Stimulated activated CD8-positive, alpha-beta memory T cell treated with anti-CD3 and anti-CD28 coated beads, Interleukin-12 subunit alpha, Interleukin-12 subunit beta, amount 100 ng/mL, for 24 hours (primary cell): ENCODE results near the gene MTHFS.
"Not testable (repeated sequence)": the region's sequence is repeated elsewhere in the genome, so short reads cannot be mapped to it uniquely, and the experiment has no call there.

Experiments
- DNase-seq: peaks from one replicate; pipeline ENCODE4 v3.0.0-alpha.2; 2020; ENCODE audit errors: extremely low read depth

Gene MTHFS

GRCh38 chr15:79896634-79897379 lies at the start of gene MTHFS:
Gene MTHFS, minus strand, starts transcription at chr15:79897014. Its CDS starts 26 bp downstream, at chr15:79896988.
- DNase-seq = peak; percentile 25

- DNase-seq = no peak
Observed at GRCh38 chr15:79944622-79945021, 47.8 kb upstream of the MTHFS start.

- no peak for DNase-seq
Observed at GRCh38 chr15:79943820-79944219, 47.0 kb upstream of the MTHFS start.

GRCh38 chr15:79942741-79943481 lies 46.1 kb upstream of the MTHFS start:
- DNase-seq = no peak

- no peak for DNase-seq
Observed at GRCh38 chr15:79939399-79939798, 42.6 kb upstream of the MTHFS start.

GRCh38 chr15:79938143-79938542 lies 41.3 kb upstream of the MTHFS start:
- DNase-seq = no peak

- DNase-seq = not testable (repeated sequence)
Observed at GRCh38 chr15:79935556-79936201, 38.9 kb upstream of the MTHFS start.

- DNase-seq = no peak
Observed at GRCh38 chr15:79933231-79933630, 36.4 kb upstream of the MTHFS start.

- no peak for DNase-seq
Observed at GRCh38 chr15:79932447-79932846, 35.6 kb upstream of the MTHFS start.

- DNase-seq = no peak
Observed at GRCh38 chr15:79930516-79930915, 33.7 kb upstream of the MTHFS start.

- no peak for DNase-seq
Observed at GRCh38 chr15:79929412-79929811, 32.6 kb upstream of the MTHFS start.

GRCh38 chr15:79926116-79926515 lies 29.3 kb upstream of the MTHFS start:
- DNase-seq = not testable (repeated sequence)

- no peak for DNase-seq
Observed at GRCh38 chr15:79924379-79924778, 27.6 kb upstream of the MTHFS start.

GRCh38 chr15:79923515-79924169 lies 26.8 kb upstream of the MTHFS start:
- DNase-seq = peak; percentile 95

- DNase-seq = peak; percentile 38
Observed at GRCh38 chr15:79923079-79923514, 26.3 kb upstream of the MTHFS start.

GRCh38 chr15:79922512-79923078 lies 25.8 kb upstream of the MTHFS start:
- no peak for DNase-seq

- no peak for DNase-seq
Observed at GRCh38 chr15:79919749-79920511, 23.1 kb upstream of the MTHFS start.

- DNase-seq = no peak
Observed at GRCh38 chr15:79919090-79919748, 22.4 kb upstream of the MTHFS start.

GRCh38 chr15:79918278-79918677 lies 21.5 kb upstream of the MTHFS start:
- no peak for DNase-seq

GRCh38 chr15:79916502-79917132 lies 19.8 kb upstream of the MTHFS start:
- DNase-seq = no peak
